GM12878 (cell line): ENCODE measurements around the gene HSPB1.

Experiments used
- CTCF ChIP-seq, 3 experiments: IDR thresholded peaks in 2 of 3; conservative IDR thresholded peaks in 1 of 3; 2 replicates each; pipeline ENCODE4 v1.5.1; 2011; ENCODE audit warnings: low read depth in 3 of 3, low read length in 3 of 3, mild to moderate bottlenecking in 3 of 3, control low read depth in 2 of 3, moderate library complexity in 2 of 3, inconsistent platforms in 1 of 3, mixed read lengths in 1 of 3; ENCODE audit not compliant: control insufficient read depth in 2 of 3, insufficient read depth in 1 of 3; ENCODE audit errors: extremely low read depth in 1 of 3
- FOXM1 ChIP-seq: IDR thresholded peaks from 2 replicates; pipeline ENCODE4 v1.6.1; 2012; ENCODE audit warnings: low read depth, mild to moderate bottlenecking, inconsistent platforms, low read length, moderate library complexity
- POLR2A ChIP-seq: IDR thresholded peaks from 2 replicates; pipeline ENCODE4 v1.6.1; 2011; ENCODE audit warnings: low read depth, mild to moderate bottlenecking, low read length
- RBBP5 ChIP-seq: fragments of 200-600 bp; sonication (generic); conservative IDR thresholded peaks from 2 replicates; pipeline ENCODE4 v1.6.1; 2016
- REST ChIP-seq: IDR thresholded peaks from 2 replicates; pipeline ENCODE4 v1.6.1; 2012; ENCODE audit warnings: mild to moderate bottlenecking, low read depth, low read length
- SKIL ChIP-seq: fragments of 450-650 bp; IDR thresholded peaks from 2 replicates; pipeline ENCODE4 v1.6.1; 2017; ENCODE audit warnings: mild to moderate bottlenecking, low read depth, inconsistent platforms; ENCODE audit not compliant: poor library complexity, severe bottlenecking

GRCh38 chr7:76342222-76342621 is 39.7 kb downstream of the HSPB1 start:
- TF ChIP-seq CTCF (IDR thresholded peaks at IDR 0.05 in 2 of 3, conservative IDR thresholded peaks at IDR 0.05 in 1 of 3; ENCODE audit: control insufficient read depth in 2 of 3, extremely low read depth in 1 of 3, insufficient read depth in 1 of 3, low read depth in 3 of 3, low read length in 3 of 3) (no peak), POLR2A (no peak), SKIL (no peak), REST (no peak), RBBP5 (no peak), FOXM1 (no peak)
